Measurements from ENCODE around the gene ACR.

DNA sequence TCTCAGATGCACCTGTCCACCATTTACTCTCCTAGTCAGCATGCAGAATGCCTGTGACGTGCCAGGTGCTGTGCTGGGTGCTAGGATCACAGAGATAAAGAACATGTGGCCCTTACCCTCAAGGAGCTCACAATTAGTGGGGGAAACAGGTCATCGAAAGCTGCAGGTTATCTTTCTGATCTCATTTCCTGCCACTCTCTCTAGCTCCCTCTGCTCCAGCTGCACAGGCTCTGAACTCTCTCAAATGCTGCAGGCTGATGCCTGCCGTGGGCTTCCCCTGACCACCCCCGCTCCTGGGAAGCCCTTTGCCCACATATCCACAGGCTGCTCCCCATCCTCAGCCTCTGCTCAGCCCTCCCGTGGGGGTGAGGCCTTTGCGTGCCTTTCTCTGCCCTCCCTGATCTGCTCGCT is 35.7 kb upstream of the ACR start:
- TF ChIP-seq POLR2AphosphoS5 (IDR thresholded peaks at IDR 0.05; ENCODE audit: low read depth, low read length), result no peak
- TF ChIP-seq, protein P1, sequence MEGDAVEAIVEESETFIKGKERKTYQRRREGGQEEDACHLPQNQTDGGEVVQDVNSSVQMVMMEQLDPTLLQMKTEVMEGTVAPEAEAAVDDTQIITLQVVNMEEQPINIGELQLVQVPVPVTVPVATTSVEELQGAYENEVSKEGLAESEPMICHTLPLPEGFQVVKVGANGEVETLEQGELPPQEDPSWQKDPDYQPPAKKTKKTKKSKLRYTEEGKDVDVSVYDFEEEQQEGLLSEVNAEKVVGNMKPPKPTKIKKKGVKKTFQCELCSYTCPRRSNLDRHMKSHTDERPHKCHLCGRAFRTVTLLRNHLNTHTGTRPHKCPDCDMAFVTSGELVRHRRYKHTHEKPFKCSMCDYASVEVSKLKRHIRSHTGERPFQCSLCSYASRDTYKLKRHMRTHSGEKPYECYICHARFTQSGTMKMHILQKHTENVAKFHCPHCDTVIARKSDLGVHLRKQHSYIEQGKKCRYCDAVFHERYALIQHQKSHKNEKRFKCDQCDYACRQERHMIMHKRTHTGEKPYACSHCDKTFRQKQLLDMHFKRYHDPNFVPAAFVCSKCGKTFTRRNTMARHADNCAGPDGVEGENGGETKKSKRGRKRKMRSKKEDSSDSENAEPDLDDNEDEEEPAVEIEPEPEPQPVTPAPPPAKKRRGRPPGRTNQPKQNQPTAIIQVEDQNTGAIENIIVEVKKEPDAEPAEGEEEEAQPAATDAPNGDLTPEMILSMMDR (IDR thresholded peaks at IDR 0.05), result no peak
- TF ChIP-seq, protein P2, sequence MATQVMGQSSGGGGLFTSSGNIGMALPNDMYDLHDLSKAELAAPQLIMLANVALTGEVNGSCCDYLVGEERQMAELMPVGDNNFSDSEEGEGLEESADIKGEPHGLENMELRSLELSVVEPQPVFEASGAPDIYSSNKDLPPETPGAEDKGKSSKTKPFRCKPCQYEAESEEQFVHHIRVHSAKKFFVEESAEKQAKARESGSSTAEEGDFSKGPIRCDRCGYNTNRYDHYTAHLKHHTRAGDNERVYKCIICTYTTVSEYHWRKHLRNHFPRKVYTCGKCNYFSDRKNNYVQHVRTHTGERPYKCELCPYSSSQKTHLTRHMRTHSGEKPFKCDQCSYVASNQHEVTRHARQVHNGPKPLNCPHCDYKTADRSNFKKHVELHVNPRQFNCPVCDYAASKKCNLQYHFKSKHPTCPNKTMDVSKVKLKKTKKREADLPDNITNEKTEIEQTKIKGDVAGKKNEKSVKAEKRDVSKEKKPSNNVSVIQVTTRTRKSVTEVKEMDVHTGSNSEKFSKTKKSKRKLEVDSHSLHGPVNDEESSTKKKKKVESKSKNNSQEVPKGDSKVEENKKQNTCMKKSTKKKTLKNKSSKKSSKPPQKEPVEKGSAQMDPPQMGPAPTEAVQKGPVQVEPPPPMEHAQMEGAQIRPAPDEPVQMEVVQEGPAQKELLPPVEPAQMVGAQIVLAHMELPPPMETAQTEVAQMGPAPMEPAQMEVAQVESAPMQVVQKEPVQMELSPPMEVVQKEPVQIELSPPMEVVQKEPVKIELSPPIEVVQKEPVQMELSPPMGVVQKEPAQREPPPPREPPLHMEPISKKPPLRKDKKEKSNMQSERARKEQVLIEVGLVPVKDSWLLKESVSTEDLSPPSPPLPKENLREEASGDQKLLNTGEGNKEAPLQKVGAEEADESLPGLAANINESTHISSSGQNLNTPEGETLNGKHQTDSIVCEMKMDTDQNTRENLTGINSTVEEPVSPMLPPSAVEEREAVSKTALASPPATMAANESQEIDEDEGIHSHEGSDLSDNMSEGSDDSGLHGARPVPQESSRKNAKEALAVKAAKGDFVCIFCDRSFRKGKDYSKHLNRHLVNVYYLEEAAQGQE (IDR thresholded peaks at IDR 0.05; ENCODE audit: insufficient read depth in 1 of 2, low read depth in 2 of 2, low read length in 1 of 2), result no peak

Data from Panc1 (cell line).